ENCODE measurements around the gene TBC1D24. TPM values are rescaled to one million over a fixed set of nuclear protein-coding genes. Genes with fewer than 3 reads are reported as not detected.
"Not testable (repeated sequence)": the region's sequence is repeated elsewhere in the genome, so short reads cannot be mapped to it uniquely, and the experiment has no call there.

The TBC1D24 gene
- total RNA-seq, 2 experiments from 2014 or later = 21.1 to 22.4 TPM

- Mint-ChIP-seq H3K4me1 (ENCODE audit: low read depth) (peaks cover 23% of the 10 kb centered on the region), H3K36me3 (ENCODE audit: low read depth) (no peaks in the 10 kb centered on the region), H3K9me3 (ENCODE audit: insufficient read depth) (no peaks in the 10 kb centered on the region), H3K4me3 (peak overlapping the region; percentile 26), H3K27me3 (ENCODE audit: low read depth) (peaks cover 11% of the 10 kb centered on the region), H3K27ac (no peak overlapping the region)
- ChIA-PET POLR2A (interaction anchor here (0.9 kb wide), 1 partner anchor 18 kb away, joined by 5 read pairs; no protein-coding TSS in a partner anchor), CTCF (interaction anchor here (1.7 kb wide), 1 partner anchor 24 kb away, joined by 5 read pairs; no protein-coding TSS in a partner anchor)
- ATAC-seq = no peak
- no peak for DNase-seq
Observed at GRCh38 chr16:2476741-2477140, 1.8 kb downstream of the TBC1D24 start.

- CTCF ChIA-PET = interaction anchor here (1.7 kb wide), 1 partner anchor 24 kb away, joined by 5 read pairs; no protein-coding TSS in a partner anchor
- no peak overlapping the region for H3K4me3 Mint-ChIP-seq
- H3K27ac Mint-ChIP-seq = no peak overlapping the region
- POLR2A ChIA-PET = interaction anchor here (0.9 kb wide), 1 partner anchor 18 kb away, joined by 5 read pairs; no protein-coding TSS in a partner anchor
- no peaks in the 10 kb centered on the region for H3K36me3 Mint-ChIP-seq (ENCODE audit: low read depth)
- peaks cover 7% of the 10 kb centered on the region for H3K27me3 Mint-ChIP-seq (ENCODE audit: low read depth)
- no peaks in the 10 kb centered on the region for H3K9me3 Mint-ChIP-seq (ENCODE audit: insufficient read depth)
- ATAC-seq (no peak), DNase-seq (no peak)
- peaks cover 23% of the 10 kb centered on the region for H3K4me1 Mint-ChIP-seq (ENCODE audit: low read depth)
Observed at GRCh38 chr16:2477327-2477726, 2.4 kb downstream of the TBC1D24 start.

GRCh38 chr16:2478279-2478678 lies 3.4 kb downstream of the TBC1D24 start:
- no peak for DNase-seq
- H3K9me3 Mint-ChIP-seq (ENCODE audit: insufficient read depth) = no peaks in the 10 kb centered on the region
- peaks cover 19% of the 10 kb centered on the region for H3K4me1 Mint-ChIP-seq (ENCODE audit: low read depth)
- ATAC-seq = no peak
- no peaks in the 10 kb centered on the region for H3K36me3 Mint-ChIP-seq (ENCODE audit: low read depth)
- no peak overlapping the region for H3K27ac Mint-ChIP-seq
- H3K4me3 Mint-ChIP-seq = no peak overlapping the region
- CTCF ChIA-PET = interaction anchor here (1.1 kb wide), 1 partner anchor 23 kb away, joined by 4 read pairs; no protein-coding TSS in a partner anchor
- peaks cover 1% of the 10 kb centered on the region for H3K27me3 Mint-ChIP-seq (ENCODE audit: low read depth)
- POLR2A ChIA-PET = no interaction called here

GRCh38 chr16:2479996-2480395 lies 5.1 kb downstream of the TBC1D24 start:
- POLR2A ChIA-PET; ATAC-seq; H3K9me3 Mint-ChIP-seq (ENCODE audit: insufficient read depth); H3K27me3 Mint-ChIP-seq (ENCODE audit: low read depth); H3K4me3 Mint-ChIP-seq; H3K36me3 Mint-ChIP-seq (ENCODE audit: low read depth); DNase-seq; CTCF ChIA-PET; H3K27ac Mint-ChIP-seq: not testable (repeated sequence)
- peaks cover 17% of the 10 kb centered on the region for H3K4me1 Mint-ChIP-seq (ENCODE audit: low read depth)

GRCh38 chr16:2480948-2481347 lies 6.0 kb downstream of the TBC1D24 start:
- Mint-ChIP-seq H3K4me1 (ENCODE audit: low read depth) (peaks cover 19% of the 10 kb centered on the region), H3K27ac (no peak overlapping the region), H3K36me3 (ENCODE audit: low read depth) (no peaks in the 10 kb centered on the region), H3K4me3 (no peak overlapping the region), H3K9me3 (ENCODE audit: insufficient read depth) (no peaks in the 10 kb centered on the region), H3K27me3 (ENCODE audit: low read depth) (no peaks in the 10 kb centered on the region)
- ATAC-seq (no peak), DNase-seq (no peak)
- ChIA-PET POLR2A (no interaction called here), CTCF (no interaction called here)

GRCh38 chr16:2481676-2482075 lies 6.7 kb downstream of the TBC1D24 start:
- ChIA-PET CTCF (interaction anchor here (1.3 kb wide), 1 partner anchor 141 kb away, joined by 3 read pairs; the partner anchor contains the start of gene ABCA3), POLR2A (no interaction called here)
- no peaks in the 10 kb centered on the region for H3K27me3 Mint-ChIP-seq (ENCODE audit: low read depth)
- ATAC-seq = no peak
- H3K9me3 Mint-ChIP-seq (ENCODE audit: insufficient read depth) = no peaks in the 10 kb centered on the region
- peaks cover 19% of the 10 kb centered on the region for H3K4me1 Mint-ChIP-seq (ENCODE audit: low read depth)
- no peak for DNase-seq
- H3K4me3 Mint-ChIP-seq = no peak overlapping the region
- H3K36me3 Mint-ChIP-seq (ENCODE audit: low read depth) = no peaks in the 10 kb centered on the region
- H3K27ac Mint-ChIP-seq = no peak overlapping the region

GRCh38 chr16:2482249-2482648 lies 7.3 kb downstream of the TBC1D24 start:
- DNase-seq (no peak), ATAC-seq (no peak)
- Mint-ChIP-seq H3K4me1 (ENCODE audit: low read depth) (peaks cover 21% of the 10 kb centered on the region), H3K9me3 (ENCODE audit: insufficient read depth) (no peaks in the 10 kb centered on the region), H3K27ac (no peak overlapping the region), H3K4me3 (no peak overlapping the region), H3K36me3 (ENCODE audit: low read depth) (peaks cover 4% of the 10 kb centered on the region), H3K27me3 (ENCODE audit: low read depth) (no peaks in the 10 kb centered on the region)
- ChIA-PET CTCF (interaction anchor here (1.3 kb wide), 1 partner anchor 142 kb away, joined by 3 read pairs; the partner anchor contains the start of gene ABCA3), POLR2A (interaction anchor here (0.6 kb wide), 1 partner anchor 100 kb away, joined by 4 read pairs; no protein-coding TSS in a partner anchor)

GRCh38 chr16:2482708-2483534 lies 8.0 kb downstream of the TBC1D24 start:
- Mint-ChIP-seq H3K9me3 (ENCODE audit: insufficient read depth) (no peaks in the 10 kb centered on the region), H3K4me3 (no peak overlapping the region), H3K27ac (no peak overlapping the region), H3K27me3 (ENCODE audit: low read depth) (no peaks in the 10 kb centered on the region), H3K4me1 (ENCODE audit: low read depth) (peaks cover 24% of the 10 kb centered on the region), H3K36me3 (ENCODE audit: low read depth) (peaks cover 4% of the 10 kb centered on the region)
- ChIA-PET CTCF (interaction anchor here (1.3 to 1.4 kb wide), 2 partner anchors 14 to 143 kb away, joined by 3 read pairs; partner anchors contain the start of gene ABCA3), POLR2A (interaction anchor here (0.6 kb wide), 1 partner anchor 101 kb away, joined by 4 read pairs; no protein-coding TSS in a partner anchor)
- no peak for DNase-seq
- no peak for ATAC-seq

- DNase-seq (no peak), ATAC-seq (no peak)
- H3K4me1 Mint-ChIP-seq (ENCODE audit: low read depth) = peaks cover 27% of the 10 kb centered on the region
- H3K36me3 Mint-ChIP-seq (ENCODE audit: low read depth) = peaks cover 4% of the 10 kb centered on the region
- ChIA-PET POLR2A (interaction anchor here (0.7 kb wide), 1 partner anchor 316 kb away, joined by 4 read pairs; no protein-coding TSS in a partner anchor), CTCF (interaction anchor here (1.4 kb wide), 1 partner anchor 13 kb away, joined by 3 read pairs; no protein-coding TSS in a partner anchor)
- no peak overlapping the region for H3K4me3 Mint-ChIP-seq
- no peak overlapping the region for H3K27ac Mint-ChIP-seq
- H3K9me3 Mint-ChIP-seq (ENCODE audit: insufficient read depth) = no peaks in the 10 kb centered on the region
- H3K27me3 Mint-ChIP-seq (ENCODE audit: low read depth) = no peaks in the 10 kb centered on the region
Observed at GRCh38 chr16:2483939-2484897, 9.3 kb downstream of the TBC1D24 start.

- H3K27me3 Mint-ChIP-seq (ENCODE audit: low read depth) = no peaks in the 10 kb centered on the region
- H3K4me3 Mint-ChIP-seq = no peak overlapping the region
- POLR2A ChIA-PET = no interaction called here
- peak overlapping the region; percentile 9 for H3K27ac Mint-ChIP-seq
- no peaks in the 10 kb centered on the region for H3K9me3 Mint-ChIP-seq (ENCODE audit: insufficient read depth)
- H3K4me1 Mint-ChIP-seq (ENCODE audit: low read depth) = peaks cover 27% of the 10 kb centered on the region
- DNase-seq (no peak), ATAC-seq (no peak)
- CTCF ChIA-PET = no interaction called here
- peaks cover 4% of the 10 kb centered on the region for H3K36me3 Mint-ChIP-seq (ENCODE audit: low read depth)
Observed at GRCh38 chr16:2484898-2485508, 10.1 kb downstream of the TBC1D24 start.
